ENCODE measurements around the gene SAG. TPM values are rescaled to one million over a fixed set of nuclear protein-coding genes. Genes with fewer than 3 reads are reported as not detected.
"Not testable (repeated sequence)": the region's sequence is repeated elsewhere in the genome, so short reads cannot be mapped to it uniquely, and the experiment has no call there.

The SAG gene
- total and polyA plus RNA-seq, 8 donors: not detected

DNA sequence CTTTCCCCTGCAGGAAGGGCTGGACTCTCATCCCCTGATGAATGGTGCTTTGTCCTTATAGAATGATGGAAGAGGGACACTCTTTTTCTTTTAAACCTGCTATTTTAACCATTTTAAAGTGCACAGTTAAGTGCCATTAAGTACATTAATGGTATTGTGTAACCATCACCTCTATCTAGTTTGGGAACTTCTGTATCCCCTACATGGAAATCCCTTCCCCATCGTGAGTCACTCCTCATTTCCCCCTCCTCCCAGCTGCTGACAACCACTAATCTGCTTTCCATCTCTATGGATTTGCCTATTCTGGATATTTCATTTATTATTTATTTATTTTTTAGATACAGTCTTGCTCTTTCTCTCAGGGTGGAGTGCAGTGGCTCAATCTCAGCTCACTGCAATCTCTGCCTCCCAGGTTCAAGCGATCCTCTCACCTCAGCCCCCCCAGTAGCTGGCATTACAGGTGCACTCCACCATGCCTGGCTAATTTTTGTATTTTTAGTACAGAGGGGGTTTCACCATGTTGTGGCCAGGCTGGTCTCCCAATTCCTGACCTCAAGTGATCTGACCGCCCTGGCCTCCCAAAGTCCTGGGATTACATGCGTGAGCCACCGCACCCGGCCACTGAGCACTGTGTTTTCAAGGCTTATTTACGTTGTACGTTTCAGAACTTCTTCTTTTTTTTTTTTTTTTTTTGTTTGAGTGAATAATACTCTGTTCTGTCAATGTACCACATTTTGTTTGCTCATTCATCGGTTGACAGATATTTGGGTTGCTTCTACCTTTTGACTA, 62.5 kb downstream of the SAG start:
- TF ChIP-seq, protein P1, sequence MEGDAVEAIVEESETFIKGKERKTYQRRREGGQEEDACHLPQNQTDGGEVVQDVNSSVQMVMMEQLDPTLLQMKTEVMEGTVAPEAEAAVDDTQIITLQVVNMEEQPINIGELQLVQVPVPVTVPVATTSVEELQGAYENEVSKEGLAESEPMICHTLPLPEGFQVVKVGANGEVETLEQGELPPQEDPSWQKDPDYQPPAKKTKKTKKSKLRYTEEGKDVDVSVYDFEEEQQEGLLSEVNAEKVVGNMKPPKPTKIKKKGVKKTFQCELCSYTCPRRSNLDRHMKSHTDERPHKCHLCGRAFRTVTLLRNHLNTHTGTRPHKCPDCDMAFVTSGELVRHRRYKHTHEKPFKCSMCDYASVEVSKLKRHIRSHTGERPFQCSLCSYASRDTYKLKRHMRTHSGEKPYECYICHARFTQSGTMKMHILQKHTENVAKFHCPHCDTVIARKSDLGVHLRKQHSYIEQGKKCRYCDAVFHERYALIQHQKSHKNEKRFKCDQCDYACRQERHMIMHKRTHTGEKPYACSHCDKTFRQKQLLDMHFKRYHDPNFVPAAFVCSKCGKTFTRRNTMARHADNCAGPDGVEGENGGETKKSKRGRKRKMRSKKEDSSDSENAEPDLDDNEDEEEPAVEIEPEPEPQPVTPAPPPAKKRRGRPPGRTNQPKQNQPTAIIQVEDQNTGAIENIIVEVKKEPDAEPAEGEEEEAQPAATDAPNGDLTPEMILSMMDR (IDR thresholded peaks at IDR 0.05): no peak
- FAIRE-seq: no peak
- H3K9me3 ChIP-seq: no peaks in the 10 kb centered on the region
- intact Hi-C loops (cut with DNase I): no loop called here
- no peak overlapping the region for H3K27ac ChIP-seq
- no peak overlapping the region for H3K4me3 ChIP-seq
- 80 to 83% methylated on average over 9 of the region's 9 CpGs for WGBS, 2 donors
- no peaks in the 10 kb centered on the region for H3K4me1 ChIP-seq
- no peak for ATAC-seq
- no peaks in the 10 kb centered on the region for H3K36me3 ChIP-seq
- no peak for DNase-seq
- no peaks in the 10 kb centered on the region for H3K27me3 ChIP-seq

DNA sequence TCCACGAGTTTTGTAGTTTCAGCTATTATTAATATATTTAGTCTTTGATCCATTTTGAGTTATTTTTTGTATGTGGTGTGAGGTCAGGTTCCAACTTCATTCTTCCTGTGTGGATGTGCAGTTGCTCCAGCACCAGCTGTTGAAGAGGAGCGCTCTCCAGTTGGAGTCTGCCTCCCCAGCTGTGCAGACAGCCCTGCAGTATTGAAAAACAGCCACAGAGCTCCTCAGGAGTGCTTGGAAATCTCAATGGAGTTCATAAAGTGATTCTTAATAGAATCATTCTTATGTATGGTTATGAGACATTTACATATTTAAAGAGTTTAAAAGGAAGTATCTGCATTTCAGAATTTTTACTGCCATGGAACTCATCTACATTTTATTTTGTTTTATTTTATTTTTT, 64.0 kb downstream of the SAG start:
- 70 to 86% methylated on average over 2 of the region's 2 CpGs for WGBS, 2 donors
- ATAC-seq (no peak), DNase-seq (no peak), FAIRE-seq (no peak)
- H3K27ac ChIP-seq: no peak overlapping the region
- intact Hi-C loops (cut with DNase I): no loop called here
- no peaks in the 10 kb centered on the region for H3K9me3 ChIP-seq
- no peaks in the 10 kb centered on the region for H3K4me1 ChIP-seq
- no peak overlapping the region for H3K4me3 ChIP-seq
- no peaks in the 10 kb centered on the region for H3K36me3 ChIP-seq
- TF ChIP-seq, protein P1 (IDR thresholded peaks at IDR 0.05): no peak
- H3K27me3 ChIP-seq: no peaks in the 10 kb centered on the region

DNA sequence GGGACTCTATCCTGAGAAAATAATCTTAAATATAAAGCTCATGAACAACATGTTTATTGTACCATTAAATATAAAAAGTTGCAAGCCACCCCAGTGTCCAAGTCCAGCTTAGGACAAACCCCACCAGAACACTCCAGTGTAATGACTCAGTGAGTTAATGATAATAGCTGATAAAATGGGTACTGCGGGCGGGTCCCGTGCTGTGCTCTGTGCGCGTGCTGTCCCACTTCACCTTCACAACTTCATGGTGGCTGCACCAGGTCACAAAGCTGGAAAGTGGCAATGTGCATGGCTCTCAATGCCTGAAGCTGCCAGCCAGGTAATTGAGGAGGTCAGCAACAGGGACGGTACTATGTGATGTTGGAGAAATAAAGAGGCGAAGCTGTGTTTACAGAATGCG, 65.2 kb downstream of the SAG start:
- Histone ChIP-seq H3K36me3 (no peaks in the 10 kb centered on the region), H3K27me3 (no peaks in the 10 kb centered on the region), H3K9me3 (no peaks in the 10 kb centered on the region), H3K4me1 (no peaks in the 10 kb centered on the region), H3K27ac (no peak overlapping the region), H3K4me3 (no peak overlapping the region)
- FAIRE-seq (no peak), ATAC-seq (no peak), DNase-seq (no peak)
- intact Hi-C loops (cut with DNase I): no loop called here
- TF ChIP-seq, protein P1 (IDR thresholded peaks at IDR 0.05): no peak
- WGBS, 2 donors: 83 to 91% methylated on average over 8 of the region's 8 CpGs

DNA sequence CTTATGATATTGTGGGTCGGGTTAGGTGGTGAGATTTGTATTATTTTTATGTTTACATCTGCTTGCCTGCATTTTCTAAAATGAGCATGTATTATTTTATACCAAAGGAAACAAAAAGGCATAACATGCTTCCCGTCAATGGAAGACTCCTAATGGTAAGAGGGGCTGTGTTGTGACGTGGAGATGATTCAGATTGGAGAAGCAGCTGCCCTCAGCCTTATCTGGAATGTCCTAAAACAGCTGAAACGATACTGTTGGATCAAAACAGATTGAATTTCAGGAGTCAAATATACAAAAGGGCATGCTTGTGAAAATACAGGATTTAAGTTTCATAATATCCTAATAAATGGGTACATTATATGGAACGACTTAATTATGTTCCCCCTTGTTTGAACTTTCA, 65.7 kb downstream of the SAG start:
- intact Hi-C loops (cut with DNase I): no loop called here

DNA sequence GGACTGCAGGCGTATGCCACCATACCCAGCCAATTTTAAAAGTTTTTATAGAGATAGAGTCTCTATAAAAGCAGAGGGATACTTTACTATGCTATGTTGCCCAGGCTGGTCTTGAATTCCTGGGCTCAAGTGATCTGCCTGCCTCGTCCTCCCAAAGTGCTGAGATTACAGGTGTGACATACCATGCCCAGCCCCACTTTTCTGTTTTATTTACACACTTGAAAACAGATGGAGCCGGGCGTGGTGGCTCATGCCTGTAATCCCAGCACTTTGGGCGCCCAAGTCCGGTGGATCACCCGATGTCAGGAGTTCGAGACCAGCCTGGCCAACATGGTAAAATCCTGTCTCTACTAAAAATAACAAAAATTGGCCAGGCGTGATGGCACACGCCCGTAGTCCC, 67.2 kb downstream of the SAG start:
- H3K36me3 ChIP-seq; ATAC-seq; H3K27me3 ChIP-seq; intact Hi-C loops (cut with DNase I); H3K9me3 ChIP-seq; FAIRE-seq; DNase-seq; H3K27ac ChIP-seq; H3K4me1 ChIP-seq; H3K4me3 ChIP-seq: not testable (repeated sequence)
- 95 to 96% methylated on average over 11 of the region's 11 CpGs for WGBS, 2 donors

More for the DNA sequence above, 65.7 kb downstream of the SAG start:
- no peaks in the 10 kb centered on the region for H3K27me3 ChIP-seq
- H3K4me1 ChIP-seq: no peaks in the 10 kb centered on the region
- DNase-seq: no peak
- ATAC-seq: no peak
- H3K4me3 ChIP-seq: no peak overlapping the region
- TF ChIP-seq, protein P1 (IDR thresholded peaks at IDR 0.05): no peak
- FAIRE-seq: no peak
- no peaks in the 10 kb centered on the region for H3K36me3 ChIP-seq
- H3K9me3 ChIP-seq: no peaks in the 10 kb centered on the region
- 77 to 79% methylated on average over 5 of the region's 5 CpGs for WGBS, 2 donors
- no peak overlapping the region for H3K27ac ChIP-seq
